HepG2 (cell line): ENCODE measurements around the gene PRIM2.
"Not testable (repeated sequence)": the region's sequence is repeated elsewhere in the genome, so short reads cannot be mapped to it uniquely, and the experiment has no call there.

Source experiments
- ATF2 ChIP-seq: sonication (generic); formaldehyde crosslinking; IDR thresholded peaks from 2 replicates; pipeline ENCODE4 v1.4.0; 2020; ENCODE audit warnings: missing genetic modification reagents
- CHD4 ChIP-seq: fragments of 200-600 bp; sonication (generic); IDR thresholded peaks from 2 replicates; pipeline ENCODE4 v1.7.0; 2017; ENCODE audit warnings: mild to moderate bottlenecking, low read length, borderline replicate concordance
- CTCF ChIP-seq: sonication (generic); formaldehyde crosslinking; IDR thresholded peaks from 2 replicates; pipeline ENCODE4 v1.5.0; 2020; ENCODE audit warnings: mild to moderate bottlenecking, missing genetic modification reagents, moderate library complexity
- EZH2 ChIP-seq: conservative IDR thresholded peaks from 2 replicates; pipeline ENCODE4 v1.6.1; 2012; ENCODE audit warnings: mild to moderate bottlenecking, low read depth, low read length, moderate library complexity
- FOXK1 ChIP-seq: sonication (generic); formaldehyde crosslinking; IDR thresholded peaks from 2 replicates; pipeline ENCODE4 v1.4.0; 2020; ENCODE audit warnings: low read depth, missing genetic modification reagents, borderline replicate concordance
- IKZF1 ChIP-seq: fragments of 450-650 bp; IDR thresholded peaks from 2 replicates; pipeline ENCODE4 v1.7.1; 2016
- KLF16 ChIP-seq, 2 experiments: sonication (generic) in 1 of 2; formaldehyde crosslinking in 1 of 2; IDR thresholded peaks; 2 replicates each; pipeline versions ENCODE4 v1.6.1 to v1.8.0; 2016 to 2023; ENCODE audit warnings: missing genetic modification reagents in 2 of 2, missing compliant biosample characterization in 1 of 2
- THAP7 ChIP-seq: sonication (generic); formaldehyde crosslinking; IDR thresholded peaks from 2 replicates; pipeline ENCODE4 v1.8.1; 2023; ENCODE audit warnings: mild to moderate bottlenecking, missing genetic modification reagents
- ZNF292 ChIP-seq: sonication (generic); formaldehyde crosslinking; IDR thresholded peaks from 2 replicates; pipeline ENCODE4 v1.8.1; 2022; ENCODE audit warnings: mild to moderate bottlenecking, low read depth, missing genetic modification reagents, borderline replicate concordance
- ZNF780A ChIP-seq: sonication (generic); formaldehyde crosslinking; IDR thresholded peaks from 2 replicates; pipeline ENCODE4 v1.8.0; 2022; ENCODE audit warnings: mild to moderate bottlenecking, missing genetic modification reagents, moderate library complexity

DNA sequence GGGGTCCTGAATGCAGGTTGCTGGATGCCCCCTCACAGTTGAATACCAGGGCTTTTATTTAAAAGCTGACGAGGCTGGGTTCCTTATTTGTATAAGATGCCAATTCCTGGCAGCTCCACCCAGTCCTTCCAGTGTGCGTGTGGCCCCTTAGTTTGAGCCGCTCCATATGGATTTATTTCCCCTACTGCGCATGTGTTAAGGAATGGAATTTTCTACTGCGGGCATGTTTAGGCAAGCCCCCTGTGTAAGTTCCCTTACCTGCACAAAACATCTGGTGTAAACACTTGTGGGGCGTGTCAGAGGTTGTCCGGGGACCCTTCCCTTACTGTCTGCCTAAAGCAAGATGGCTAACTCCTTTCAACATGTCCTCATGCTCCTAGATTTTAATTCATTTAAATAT lies 174.4 kb downstream of the PRIM2 start:
- not testable (repeated sequence) for TF ChIP-seq KLF16 (CRISPR knock-in tag; IDR thresholded peaks at IDR 0.05); ATF2 (CRISPR knock-in tag); EZH2; IKZF1; THAP7; ZNF292 (CRISPR knock-in tag); FOXK1 (CRISPR knock-in tag); CHD4; CTCF (CRISPR knock-in tag); ZNF780A
